Kidney (tissue), 14 donors: ENCODE data around the gene KCNB1. TPM values are rescaled to one million over a fixed set of nuclear protein-coding genes. Genes with fewer than 3 reads are reported as not detected.

Source experiments
- DNase-seq, 5 donors: peaks; one replicate each; pipeline ENCODE4 v3.0.0-alpha.2; 2013 to 2020
- FAIRE-seq: peaks from 2 replicates; lab custom pipeline; 2012; peaks lifted over from hg19 to GRCh38; lab: Jason Lieb, UNC
- H3K27ac ChIP-seq, 2 donors: one replicate each; pipeline ENCODE4 v1.7.0; 2013; ENCODE audit warnings: low read depth in 2 of 2, low read length in 2 of 2, inconsistent platforms in 1 of 2
- H3K27me3 ChIP-seq: one replicate; pipeline ENCODE4 v1.7.1; 2013; ENCODE audit warnings: low read length, inconsistent platforms; ENCODE audit not compliant: control insufficient read depth, insufficient read depth
- H3K36me3 ChIP-seq, 3 donors: one replicate each; pipeline versions ENCODE4 v1.7.0 to v1.7.1; 2013; ENCODE audit warnings: low read length in 3 of 3, control low read depth in 1 of 3, inconsistent platforms in 1 of 3; ENCODE audit not compliant: insufficient read depth in 3 of 3, control insufficient read depth in 2 of 3
- H3K4me1 ChIP-seq, 3 donors: one replicate each; pipeline versions ENCODE4 v1.7.0 to v1.7.1; 2013; ENCODE audit warnings: low read length in 3 of 3, inconsistent platforms in 1 of 3, low read depth in 1 of 3; ENCODE audit not compliant: control insufficient read depth in 2 of 3, insufficient read depth in 2 of 3
- H3K4me3 ChIP-seq, 3 donors: one replicate each; pipeline versions ENCODE4 v1.7.0 to v1.8.1; 2013; ENCODE audit warnings: low read length in 3 of 3, control low read depth in 1 of 3, inconsistent platforms in 1 of 3
- H3K9ac ChIP-seq, 3 donors: one replicate each; pipeline versions ENCODE4 v1.7.0 to v1.7.1; 2013; ENCODE audit warnings: low read length in 3 of 3, control low read depth in 1 of 3, inconsistent platforms in 1 of 3
- H3K9me3 ChIP-seq, 3 donors: one replicate each; pipeline versions ENCODE4 v1.7.0 to v1.7.1; 2013; ENCODE audit warnings: low read length in 3 of 3, control low read depth in 1 of 3, inconsistent platforms in 1 of 3; ENCODE audit not compliant: control insufficient read depth in 2 of 3, insufficient read depth in 1 of 3
- intact Hi-C: fragments of 100-400 bp; cut with DNase I; formaldehyde crosslinking; loops from one replicate; pipeline ENCODE4 v1.11.1; 2022
- polyA plus RNA-seq: library from polyadenylated mRNA; stranded (reverse); fragments of 350-450 nt; fragmentation: Illumina TruSeq; extraction: RNeasy Lipid Tissue Mini Kit (QIAGEN cat#74804); gene quantifications from one replicate; pipeline ENCODE4 v1.2.3, GENCODE V29; 2014; ENCODE audit warnings: low read depth, low replicate concordance; ENCODE audit not compliant: insufficient read depth
- total RNA-seq: library from RNA; stranded (reverse); fragmentation: NEBNext Ultra II Directional; extraction: Animal tissue kit (Norgen Biotek cat#: 25700); gene quantifications from one replicate; pipeline ENCODE4 v1.2.1, GENCODE V29; 2021
- TF ChIP-seq, protein P1 (sequence below): IDR thresholded peaks from 3 replicates; pipeline ENCODE4 v1.5.1; 2012; ENCODE audit warnings: mild to moderate bottlenecking, moderate library complexity, borderline replicate concordance; ENCODE audit not compliant: insufficient read depth; ENCODE audit errors: extremely low read depth
- donor health status: control.
- donor health status: control.
- donor health status: control.
- donor health status: control.
- donor health status: control.
- donor health status: DM: yes; HTN: yes; CAD: no.
- donor health status: Normal renal cell carcinoma (clear cell type).

Gene KCNB1
- total and polyA plus RNA-seq, 2 donors from 2014 or later = 0.26 to 1.2 TPM

DNA sequence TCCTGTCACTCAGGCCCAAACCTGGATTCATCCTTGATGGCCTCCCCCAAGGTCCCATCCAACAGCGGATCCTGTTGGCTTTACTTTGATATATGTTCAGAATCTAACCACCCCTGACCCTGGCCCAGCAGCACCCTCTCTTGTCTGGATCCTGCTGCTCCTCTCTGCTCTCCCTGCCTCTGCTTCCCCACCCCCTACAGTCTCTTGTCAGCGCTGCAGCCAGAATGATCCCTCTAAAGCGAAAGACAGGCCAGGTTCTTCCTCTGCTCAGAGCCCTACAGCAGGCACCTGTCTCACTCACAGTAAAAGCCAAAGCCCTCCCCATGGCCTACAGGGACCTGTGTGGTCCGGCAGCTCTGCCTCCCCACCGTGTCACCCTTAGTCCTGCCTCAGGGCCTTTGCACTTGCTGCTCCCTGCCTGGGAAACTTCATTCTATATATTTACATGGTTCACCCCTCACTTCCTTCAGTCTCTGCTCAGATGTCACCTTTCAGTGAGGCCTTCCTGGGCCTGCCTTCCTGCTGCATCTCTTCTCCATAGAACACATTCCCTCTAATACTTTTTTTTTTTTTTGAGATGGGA, 37.4 kb upstream of the KCNB1 start:
- Histone ChIP-seq H3K9ac (no peak overlapping the region), H3K4me3 (no peak overlapping the region), H3K9me3 (no peaks in the 10 kb centered on the region), H3K27ac (no peak overlapping the region), H3K36me3 (peaks cover 0 to 2% (median 0%) of the 10 kb centered on the region in 3 donors), H3K27me3 (no peaks in the 10 kb centered on the region), H3K4me1 (no peaks in the 10 kb centered on the region)
- no peak for FAIRE-seq
- DNase-seq = no peak
- TF ChIP-seq, protein P1, sequence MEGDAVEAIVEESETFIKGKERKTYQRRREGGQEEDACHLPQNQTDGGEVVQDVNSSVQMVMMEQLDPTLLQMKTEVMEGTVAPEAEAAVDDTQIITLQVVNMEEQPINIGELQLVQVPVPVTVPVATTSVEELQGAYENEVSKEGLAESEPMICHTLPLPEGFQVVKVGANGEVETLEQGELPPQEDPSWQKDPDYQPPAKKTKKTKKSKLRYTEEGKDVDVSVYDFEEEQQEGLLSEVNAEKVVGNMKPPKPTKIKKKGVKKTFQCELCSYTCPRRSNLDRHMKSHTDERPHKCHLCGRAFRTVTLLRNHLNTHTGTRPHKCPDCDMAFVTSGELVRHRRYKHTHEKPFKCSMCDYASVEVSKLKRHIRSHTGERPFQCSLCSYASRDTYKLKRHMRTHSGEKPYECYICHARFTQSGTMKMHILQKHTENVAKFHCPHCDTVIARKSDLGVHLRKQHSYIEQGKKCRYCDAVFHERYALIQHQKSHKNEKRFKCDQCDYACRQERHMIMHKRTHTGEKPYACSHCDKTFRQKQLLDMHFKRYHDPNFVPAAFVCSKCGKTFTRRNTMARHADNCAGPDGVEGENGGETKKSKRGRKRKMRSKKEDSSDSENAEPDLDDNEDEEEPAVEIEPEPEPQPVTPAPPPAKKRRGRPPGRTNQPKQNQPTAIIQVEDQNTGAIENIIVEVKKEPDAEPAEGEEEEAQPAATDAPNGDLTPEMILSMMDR = no peak
- intact Hi-C loops = no loop called here

DNA sequence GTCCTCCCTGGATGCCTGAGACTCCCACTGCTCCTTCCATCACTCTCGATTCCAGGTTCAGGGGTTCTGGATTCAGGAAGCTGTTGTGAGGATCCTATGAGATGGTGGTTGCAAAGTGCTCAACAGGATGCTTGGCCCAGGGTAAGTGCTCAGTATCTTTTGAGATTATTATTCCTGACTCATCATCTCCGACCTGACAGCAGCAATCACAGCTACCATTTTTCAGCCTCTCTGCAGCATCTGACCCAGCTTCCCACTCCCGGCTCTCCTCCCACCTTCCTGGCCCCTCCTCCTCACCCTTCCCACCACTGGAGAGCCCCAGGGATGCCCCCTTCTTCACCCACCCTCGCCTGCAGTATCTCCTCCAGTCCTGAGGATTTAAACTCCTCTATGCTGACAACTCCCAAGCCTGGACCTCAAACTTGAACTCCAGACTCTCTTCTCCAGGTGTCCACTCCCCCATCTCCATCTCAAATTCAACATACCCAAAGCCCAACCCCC, 36.8 kb upstream of the KCNB1 start:
- TF ChIP-seq, protein P1 = no peak
- H3K4me3 ChIP-seq = no peak overlapping the region
- intact Hi-C loops = no loop called here
- peaks cover 0 to 2% (median 0%) of the 10 kb centered on the region in 3 donors for H3K36me3 ChIP-seq
- H3K9me3 ChIP-seq = no peaks in the 10 kb centered on the region
- no peak overlapping the region for H3K9ac ChIP-seq
- FAIRE-seq (no peak), DNase-seq (no peak)
- H3K4me1 ChIP-seq = no peaks in the 10 kb centered on the region
- H3K27me3 ChIP-seq = no peaks in the 10 kb centered on the region
- no peak overlapping the region for H3K27ac ChIP-seq

DNA sequence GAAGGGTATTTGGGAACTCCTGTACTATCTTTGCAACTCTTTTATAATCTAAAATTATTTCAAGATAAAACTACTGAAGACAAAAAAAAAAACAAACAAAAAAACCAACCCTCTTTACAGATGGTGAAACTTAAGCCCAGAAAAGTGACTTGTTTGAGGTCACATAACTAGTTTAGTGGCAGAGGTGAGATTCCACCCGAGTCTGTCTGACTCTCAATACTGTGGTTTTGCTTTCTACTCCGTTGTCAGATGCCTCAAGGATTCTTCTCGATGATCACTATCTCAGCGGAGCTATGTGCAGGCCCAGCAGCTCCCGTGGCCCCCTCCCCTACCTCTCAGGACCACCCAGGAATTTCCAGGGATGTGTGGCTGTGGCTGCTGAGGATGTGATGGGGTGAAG, 36.1 kb upstream of the KCNB1 start:
- no peaks in the 10 kb centered on the region for H3K36me3 ChIP-seq
- intact Hi-C loops = no loop called here
- no peak overlapping the region for H3K9ac ChIP-seq
- no peak overlapping the region for H3K4me3 ChIP-seq
- TF ChIP-seq, protein P1 = no peak
- no peaks in the 10 kb centered on the region for H3K27me3 ChIP-seq
- no peaks in the 10 kb centered on the region for H3K9me3 ChIP-seq
- H3K27ac ChIP-seq = no peak overlapping the region
- FAIRE-seq (no peak), DNase-seq (no peak)
- no peaks in the 10 kb centered on the region for H3K4me1 ChIP-seq

DNA sequence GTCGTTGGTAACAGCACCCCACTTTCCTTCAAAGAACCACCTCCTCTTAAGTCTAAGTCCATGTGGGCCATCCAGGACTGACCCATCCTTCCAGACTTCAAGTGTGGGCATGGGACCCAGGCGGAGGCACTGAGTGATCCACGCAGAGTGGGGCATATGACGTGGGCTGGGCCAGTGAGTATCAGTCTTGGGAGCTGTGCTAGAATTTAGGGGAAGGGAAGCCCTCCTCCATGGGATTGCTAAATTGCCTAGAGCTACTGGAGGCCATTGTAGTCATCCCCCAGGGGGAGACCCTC, 35.3 kb upstream of the KCNB1 start:
- Histone ChIP-seq H3K36me3 (no peaks in the 10 kb centered on the region), H3K9ac (no peak overlapping the region), H3K4me3 (no peak overlapping the region), H3K27ac (no peak overlapping the region), H3K4me1 (no peaks in the 10 kb centered on the region), H3K9me3 (no peaks in the 10 kb centered on the region), H3K27me3 (no peaks in the 10 kb centered on the region)
- intact Hi-C loops = no loop called here
- FAIRE-seq = no peak
- TF ChIP-seq, protein P1 = no peak
- DNase-seq = no peak
